HepG2 (cell line): Measurements from ENCODE around the gene EIF3L. TPM values are rescaled to one million over a fixed set of nuclear protein-coding genes. Genes with fewer than 3 reads are reported as not detected.

Source experiments
- JDP2 ChIP-seq: sonication (generic); formaldehyde crosslinking; IDR thresholded peaks from 2 replicates; pipeline ENCODE4 v1.8.1; 2022; ENCODE audit warnings: missing genetic modification reagents, borderline replicate concordance
- KAT2B ChIP-seq: fragments of 150-350 bp; IDR thresholded peaks from 2 replicates; pipeline ENCODE4 v1.6.1; 2014; ENCODE audit warnings: low read depth, low read length, borderline replicate concordance
- MATR3 ChIP-seq: sonication (generic); formaldehyde crosslinking; IDR thresholded peaks from 2 replicates; pipeline ENCODE4 v1.4.0; 2020; ENCODE audit warnings: missing genetic modification reagents
- MED13 ChIP-seq: sonication (generic); formaldehyde crosslinking; IDR thresholded peaks from 2 replicates; pipeline ENCODE4 v1.5.0; 2020; ENCODE audit warnings: missing genetic modification reagents
- MXD4 ChIP-seq: IDR thresholded peaks from 2 replicates; pipeline ENCODE4 v1.6.1; 2016; ENCODE audit warnings: mild to moderate bottlenecking, missing biosample characterization, missing genetic modification reagents
- NFKBIZ ChIP-seq: IDR thresholded peaks from 2 replicates; pipeline ENCODE4 v1.6.1; 2018; ENCODE audit warnings: missing genetic modification reagents, missing compliant biosample characterization
- PHF8 ChIP-seq: sonication (generic); formaldehyde crosslinking; IDR thresholded peaks from 2 replicates; pipeline ENCODE4 v1.5.0; 2020; ENCODE audit warnings: missing genetic modification reagents
- RELA ChIP-seq: sonication (generic); formaldehyde crosslinking; IDR thresholded peaks from 2 replicates; pipeline ENCODE4 v1.4.0; 2020; ENCODE audit warnings: missing genetic modification reagents
- RXRA ChIP-seq: sonication (generic); formaldehyde crosslinking; IDR thresholded peaks from 2 replicates; pipeline ENCODE4 v1.5.1; 2020; ENCODE audit warnings: missing genetic modification reagents
- SRF ChIP-seq: IDR thresholded peaks from 2 replicates; pipeline ENCODE4 v1.6.1; 2011; ENCODE audit warnings: mild to moderate bottlenecking, low read depth, low read length, moderate library complexity
- SSRP1 ChIP-seq: IDR thresholded peaks from 2 replicates; pipeline ENCODE4 v1.6.1; 2016; ENCODE audit warnings: control low read depth
- STAT5B ChIP-seq: sonication (generic); formaldehyde crosslinking; IDR thresholded peaks from 2 replicates; pipeline ENCODE4 v1.4.0; 2020; ENCODE audit warnings: missing genetic modification reagents
- TAF15 ChIP-seq: fragments of 200-400 bp; formaldehyde crosslinking; IDR thresholded peaks from one replicate; pipeline ENCODE4 v1.6.1; 2018; ENCODE audit warnings: mild to moderate bottlenecking, low read depth, low read length; ENCODE audit not compliant: poor library complexity, severe bottlenecking
- ZC3H13 ChIP-seq: sonication (generic); formaldehyde crosslinking; IDR thresholded peaks from 2 replicates; pipeline ENCODE4 v1.8.1; 2023; ENCODE audit warnings: mild to moderate bottlenecking, missing genetic modification reagents, moderate library complexity
- ZNF138 ChIP-seq: sonication (generic); formaldehyde crosslinking; IDR thresholded peaks from 2 replicates; pipeline ENCODE4 v1.5.0; 2020; ENCODE audit warnings: mild to moderate bottlenecking, low read depth, missing genetic modification reagents
- ZNF556 ChIP-seq: sonication (generic); formaldehyde crosslinking; IDR thresholded peaks from 2 replicates; pipeline ENCODE4 v1.4.0; 2020; ENCODE audit warnings: mild to moderate bottlenecking, missing genetic modification reagents, borderline replicate concordance
- ZZZ3 ChIP-seq: sonication (generic); formaldehyde crosslinking; IDR thresholded peaks from 2 replicates; pipeline ENCODE4 v1.4.0; 2020; ENCODE audit warnings: missing genetic modification reagents, mild to moderate bottlenecking, borderline replicate concordance
- polyA plus RNA-seq, 8 experiments: library from polyadenylated mRNA; depleted of rRNA in 3 of 8; stranded (reverse) in 7 of 8; unstranded in 1 of 8; fragments of >200 nt; fragmentation: Illumina TruSeq in 4 of 8; extraction: Trizol in 4 of 8; gene quantifications; 2 replicates each; pipeline versions ENCODE4 v1.2.1 to v1.2.3, GENCODE V29; 2011 to 2016; ENCODE audit warnings: low read depth in 4 of 8, missing spikeins in 1 of 8, mixed read lengths in 1 of 8; ENCODE audit not compliant: insufficient read depth in 1 of 8
- total RNA-seq, 5 experiments: library from RNA; depleted of rRNA; stranded (reverse); fragments of >200 nt; fragmentation: Illumina TruSeq; extraction: Trizol; gene quantifications; 2 replicates each; pipeline ENCODE4 v1.2.3, GENCODE V29; 2016; ENCODE audit warnings: low read depth in 1 of 5
- TF ChIP-seq, protein P1 (sequence below): sonication (generic); formaldehyde crosslinking; IDR thresholded peaks from 2 replicates; pipeline ENCODE4 v1.5.1; 2020; ENCODE audit warnings: mild to moderate bottlenecking, missing genetic modification reagents, moderate library complexity
- TF ChIP-seq, protein P2 (sequence below): sonication (generic); formaldehyde crosslinking; IDR thresholded peaks from 2 replicates; pipeline ENCODE4 v1.4.0; 2020; ENCODE audit warnings: missing genetic modification reagents

Gene EIF3L
- total and polyA plus RNA-seq, 2 of the 13 experiments (the other 11 are each of a cell fraction or from before 2014, with no cell fraction given), result 514 to 793 TPM

DNA sequence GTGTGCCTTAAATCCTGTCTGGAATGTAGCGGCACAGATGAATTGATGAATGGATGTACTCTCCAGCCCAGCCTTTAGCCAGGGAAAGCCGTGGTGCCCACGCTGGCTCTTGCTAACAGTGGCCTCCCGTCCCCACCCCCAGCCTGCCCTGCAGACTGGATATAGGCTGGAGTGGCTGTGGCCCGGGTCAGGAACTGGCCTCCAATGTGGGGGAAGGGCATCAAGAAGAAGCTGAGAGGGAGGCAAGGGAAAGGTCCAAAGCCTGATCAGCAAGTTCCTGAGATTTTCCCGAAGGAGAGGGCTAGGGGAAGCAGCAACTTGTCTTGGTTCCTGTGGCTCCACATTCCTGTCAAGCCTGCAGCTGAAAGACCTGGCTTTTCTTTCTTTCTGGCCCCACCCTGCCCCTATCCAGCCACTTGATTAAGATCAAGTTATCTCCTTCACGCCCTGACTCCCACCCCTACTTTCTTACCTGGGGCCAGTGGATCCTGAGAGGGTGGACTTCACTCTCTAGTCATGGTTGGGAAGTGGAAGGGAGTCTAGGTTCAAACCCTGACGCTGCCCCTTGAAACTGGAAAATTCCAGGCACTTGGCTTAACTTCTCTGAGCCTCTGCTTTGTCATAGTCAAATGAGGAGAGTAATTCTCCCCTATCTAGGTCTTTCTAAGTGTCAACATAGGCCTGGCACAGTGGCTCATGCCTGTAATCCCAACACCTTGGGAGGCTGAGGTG, 45.9 kb downstream of the EIF3L start (continued):
- no peak for TF ChIP-seq ZC3H13
- peak; percentile 10; the same call in 1 of the 2 replicates for TF ChIP-seq RXRA
- TF ChIP-seq MATR3, result no peak
- TF ChIP-seq, protein P1, sequence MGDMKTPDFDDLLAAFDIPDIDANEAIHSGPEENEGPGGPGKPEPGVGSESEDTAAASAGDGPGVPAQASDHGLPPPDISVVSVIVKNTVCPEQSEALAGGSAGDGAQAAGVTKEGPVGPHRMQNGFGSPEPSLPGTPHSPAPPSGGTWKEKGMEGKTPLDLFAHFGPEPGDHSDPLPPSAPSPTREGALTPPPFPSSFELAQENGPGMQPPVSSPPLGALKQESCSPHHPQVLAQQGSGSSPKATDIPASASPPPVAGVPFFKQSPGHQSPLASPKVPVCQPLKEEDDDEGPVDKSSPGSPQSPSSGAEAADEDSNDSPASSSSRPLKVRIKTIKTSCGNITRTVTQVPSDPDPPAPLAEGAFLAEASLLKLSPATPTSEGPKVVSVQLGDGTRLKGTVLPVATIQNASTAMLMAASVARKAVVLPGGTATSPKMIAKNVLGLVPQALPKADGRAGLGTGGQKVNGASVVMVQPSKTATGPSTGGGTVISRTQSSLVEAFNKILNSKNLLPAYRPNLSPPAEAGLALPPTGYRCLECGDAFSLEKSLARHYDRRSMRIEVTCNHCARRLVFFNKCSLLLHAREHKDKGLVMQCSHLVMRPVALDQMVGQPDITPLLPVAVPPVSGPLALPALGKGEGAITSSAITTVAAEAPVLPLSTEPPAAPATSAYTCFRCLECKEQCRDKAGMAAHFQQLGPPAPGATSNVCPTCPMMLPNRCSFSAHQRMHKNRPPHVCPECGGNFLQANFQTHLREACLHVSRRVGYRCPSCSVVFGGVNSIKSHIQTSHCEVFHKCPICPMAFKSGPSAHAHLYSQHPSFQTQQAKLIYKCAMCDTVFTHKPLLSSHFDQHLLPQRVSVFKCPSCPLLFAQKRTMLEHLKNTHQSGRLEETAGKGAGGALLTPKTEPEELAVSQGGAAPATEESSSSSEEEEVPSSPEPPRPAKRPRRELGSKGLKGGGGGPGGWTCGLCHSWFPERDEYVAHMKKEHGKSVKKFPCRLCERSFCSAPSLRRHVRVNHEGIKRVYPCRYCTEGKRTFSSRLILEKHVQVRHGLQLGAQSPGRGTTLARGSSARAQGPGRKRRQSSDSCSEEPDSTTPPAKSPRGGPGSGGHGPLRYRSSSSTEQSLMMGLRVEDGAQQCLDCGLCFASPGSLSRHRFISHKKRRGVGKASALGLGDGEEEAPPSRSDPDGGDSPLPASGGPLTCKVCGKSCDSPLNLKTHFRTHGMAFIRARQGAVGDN (CRISPR knock-in tag), result peak; percentile 54
- TF ChIP-seq ZNF556 (CRISPR knock-in tag), result no peak
- TF ChIP-seq MXD4 (CRISPR knock-in tag), result no peak
- TF ChIP-seq, protein P2, sequence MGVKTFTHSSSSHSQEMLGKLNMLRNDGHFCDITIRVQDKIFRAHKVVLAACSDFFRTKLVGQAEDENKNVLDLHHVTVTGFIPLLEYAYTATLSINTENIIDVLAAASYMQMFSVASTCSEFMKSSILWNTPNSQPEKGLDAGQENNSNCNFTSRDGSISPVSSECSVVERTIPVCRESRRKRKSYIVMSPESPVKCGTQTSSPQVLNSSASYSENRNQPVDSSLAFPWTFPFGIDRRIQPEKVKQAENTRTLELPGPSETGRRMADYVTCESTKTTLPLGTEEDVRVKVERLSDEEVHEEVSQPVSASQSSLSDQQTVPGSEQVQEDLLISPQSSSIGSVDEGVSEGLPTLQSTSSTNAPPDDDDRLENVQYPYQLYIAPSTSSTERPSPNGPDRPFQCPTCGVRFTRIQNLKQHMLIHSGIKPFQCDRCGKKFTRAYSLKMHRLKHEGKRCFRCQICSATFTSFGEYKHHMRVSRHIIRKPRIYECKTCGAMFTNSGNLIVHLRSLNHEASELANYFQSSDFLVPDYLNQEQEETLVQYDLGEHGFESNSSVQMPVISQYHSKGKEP (CRISPR knock-in tag), result no peak
- no peak for TF ChIP-seq MED13
- no peak for TF ChIP-seq SRF
- TF ChIP-seq ZNF138 (CRISPR knock-in tag), result no peak
- no peak for TF ChIP-seq JDP2 (CRISPR knock-in tag)
- no peak for TF ChIP-seq STAT5B
- no peak for TF ChIP-seq NFKBIZ (CRISPR knock-in tag)
- TF ChIP-seq PHF8 (CRISPR knock-in tag), result no peak
- TF ChIP-seq SSRP1 (CRISPR knock-in tag), result no peak
- no peak for TF ChIP-seq RELA (CRISPR knock-in tag)
- no peak for TF ChIP-seq ZZZ3 (CRISPR knock-in tag)
- TF ChIP-seq TAF15, result no peak
- no peak for TF ChIP-seq KAT2B
